ENCODE measurements around the gene KYAT1.

- TF ChIP-seq POLR2AphosphoS5 (IDR thresholded peaks at IDR 0.05; ENCODE audit: low read depth, low read length): no peak; the same call in 1 of the 2 replicates
- no peak for TF ChIP-seq CTCF (IDR thresholded peaks at IDR 0.05)
Observed at GRCh38 chr9:128786681-128787601, 94.8 kb downstream of the KYAT1 start, which contains the start of gene TBC1D13.
